ENCODE results near the gene COL17A1. TPM values are rescaled to one million over a fixed set of nuclear protein-coding genes. Genes with fewer than 3 reads are reported as not detected.

COL17A1 gene
- total RNA-seq, 2 donors from 2014 or later, result 1.1 to 2.3 TPM

DNA sequence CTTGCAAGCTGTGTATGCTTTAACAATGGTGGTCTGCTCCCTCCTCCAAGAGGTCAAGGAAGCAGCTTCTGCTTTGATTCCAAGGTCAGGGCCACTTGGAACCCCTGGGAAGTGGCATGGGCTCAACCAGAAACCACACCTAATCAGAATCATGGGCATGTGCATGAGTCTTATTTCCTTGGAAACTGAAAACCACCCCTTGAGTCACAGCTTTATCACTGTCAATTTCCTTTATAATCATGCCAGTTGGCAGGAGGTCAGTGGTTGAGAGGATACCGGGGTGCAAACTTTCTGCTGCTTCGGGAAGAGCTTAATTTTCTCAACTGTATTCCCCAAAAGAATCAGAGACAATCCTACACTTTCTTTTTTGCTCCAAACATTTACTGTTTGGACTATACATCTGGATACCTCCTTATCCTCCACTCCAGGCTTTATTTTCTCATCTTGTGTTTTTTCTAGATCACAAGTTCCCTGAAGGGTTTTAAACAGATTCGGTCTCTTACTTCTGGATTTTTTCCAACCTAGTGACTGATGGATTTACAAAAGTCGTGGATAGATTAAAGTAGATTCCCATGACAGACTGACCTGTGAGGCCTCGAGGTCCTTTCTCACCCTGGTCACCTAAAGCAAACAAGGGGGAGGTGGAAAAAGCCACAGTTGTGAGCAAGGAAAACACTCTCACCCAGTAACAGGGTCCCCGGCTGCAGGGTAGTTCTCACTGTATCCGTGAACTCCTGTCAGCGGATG lies 36.0 kb downstream of the COL17A1 start:
- Mint-ChIP-seq H3K9me3 (no peaks in the 10 kb centered on the region), H3K4me1 (peaks cover 44% of the 10 kb centered on the region), H3K36me3 (ENCODE audit: low read depth) (no peaks in the 10 kb centered on the region), H3K27me3 (ENCODE audit: insufficient read depth) (peaks cover 9% of the 10 kb centered on the region), H3K27ac (no peak overlapping the region), H3K4me3 (no peak overlapping the region)
- H3K4me3 ChIP-seq (ENCODE audit: low read length), result no peak overlapping the region
- H3K27me3 ChIP-seq (ENCODE audit: control insufficient read depth, insufficient read depth, low read length, poor library complexity, severe bottlenecking), result no peaks in the 10 kb centered on the region
- no peak overlapping the region for H3K9ac ChIP-seq (ENCODE audit: extremely low read depth, low read length, poor library complexity, severe bottlenecking)
- no peak overlapping the region for H3K27ac ChIP-seq (ENCODE audit: low read depth, low read length)
- 91 to 100% methylated on average over 6 to 8 of the region's 8 CpGs for WGBS, 2 experiments (ENCODE audit: insufficient coverage in 1 of 2, insufficient read length in 1 of 2)
- no peaks in the 10 kb centered on the region for H3K36me3 ChIP-seq (ENCODE audit: control insufficient read depth, insufficient read depth, low read length)
- TF ChIP-seq, protein P1, sequence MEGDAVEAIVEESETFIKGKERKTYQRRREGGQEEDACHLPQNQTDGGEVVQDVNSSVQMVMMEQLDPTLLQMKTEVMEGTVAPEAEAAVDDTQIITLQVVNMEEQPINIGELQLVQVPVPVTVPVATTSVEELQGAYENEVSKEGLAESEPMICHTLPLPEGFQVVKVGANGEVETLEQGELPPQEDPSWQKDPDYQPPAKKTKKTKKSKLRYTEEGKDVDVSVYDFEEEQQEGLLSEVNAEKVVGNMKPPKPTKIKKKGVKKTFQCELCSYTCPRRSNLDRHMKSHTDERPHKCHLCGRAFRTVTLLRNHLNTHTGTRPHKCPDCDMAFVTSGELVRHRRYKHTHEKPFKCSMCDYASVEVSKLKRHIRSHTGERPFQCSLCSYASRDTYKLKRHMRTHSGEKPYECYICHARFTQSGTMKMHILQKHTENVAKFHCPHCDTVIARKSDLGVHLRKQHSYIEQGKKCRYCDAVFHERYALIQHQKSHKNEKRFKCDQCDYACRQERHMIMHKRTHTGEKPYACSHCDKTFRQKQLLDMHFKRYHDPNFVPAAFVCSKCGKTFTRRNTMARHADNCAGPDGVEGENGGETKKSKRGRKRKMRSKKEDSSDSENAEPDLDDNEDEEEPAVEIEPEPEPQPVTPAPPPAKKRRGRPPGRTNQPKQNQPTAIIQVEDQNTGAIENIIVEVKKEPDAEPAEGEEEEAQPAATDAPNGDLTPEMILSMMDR (conservative IDR thresholded peaks at IDR 0.05), result no peak
- peak; percentile 19 for DNase-seq
- peaks cover 3% of the 10 kb centered on the region for H3K4me1 ChIP-seq (ENCODE audit: control insufficient read depth, insufficient read depth, low read length)
- H3K9me3 ChIP-seq (ENCODE audit: control insufficient read depth, low read length), result no peaks in the 10 kb centered on the region

DNA sequence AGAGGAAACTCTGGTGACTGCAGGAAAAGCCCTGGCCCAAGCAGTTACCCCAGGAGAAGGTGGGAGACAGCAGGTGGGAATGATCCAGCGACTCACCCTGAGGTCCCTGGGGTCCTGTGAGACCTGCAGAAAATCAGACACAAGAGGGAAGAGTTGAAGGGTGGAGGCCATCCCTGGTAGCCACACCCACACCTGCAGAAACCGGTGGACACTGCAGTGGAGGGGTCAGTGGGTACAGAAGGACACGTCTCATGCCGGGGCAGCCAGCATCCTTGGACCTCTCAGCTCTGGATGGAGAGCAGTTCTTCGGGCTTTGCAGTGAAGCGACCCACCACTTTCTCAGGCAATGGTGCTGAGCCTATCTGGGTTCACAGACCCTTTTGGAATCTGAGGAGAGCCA lies 39.0 kb downstream of the COL17A1 start:
- no peaks in the 10 kb centered on the region for H3K27me3 ChIP-seq (ENCODE audit: control insufficient read depth, insufficient read depth, low read length, poor library complexity, severe bottlenecking)
- no peak overlapping the region for H3K27ac Mint-ChIP-seq
- H3K4me3 Mint-ChIP-seq, result no peak overlapping the region
- H3K4me3 ChIP-seq (ENCODE audit: low read length), result no peak overlapping the region
- H3K9ac ChIP-seq (ENCODE audit: extremely low read depth, low read length, poor library complexity, severe bottlenecking), result no peak overlapping the region
- no peaks in the 10 kb centered on the region for H3K36me3 ChIP-seq (ENCODE audit: control insufficient read depth, insufficient read depth, low read length)
- TF ChIP-seq, protein P1 (conservative IDR thresholded peaks at IDR 0.05), result no peak
- peaks cover 3% of the 10 kb centered on the region for H3K4me1 ChIP-seq (ENCODE audit: control insufficient read depth, insufficient read depth, low read length)
- H3K36me3 Mint-ChIP-seq (ENCODE audit: low read depth), result no peaks in the 10 kb centered on the region
- no peaks in the 10 kb centered on the region for H3K9me3 Mint-ChIP-seq
- no peaks in the 10 kb centered on the region for H3K9me3 ChIP-seq (ENCODE audit: control insufficient read depth, low read length)
- WGBS, 2 experiments (ENCODE audit: insufficient coverage in 1 of 2, insufficient read length in 1 of 2), result 89 to 92% methylated on average over 4 to 6 of the region's 6 CpGs
- DNase-seq, result no peak
- H3K4me1 Mint-ChIP-seq, result peaks cover 40% of the 10 kb centered on the region
- peaks cover 9% of the 10 kb centered on the region for H3K27me3 Mint-ChIP-seq (ENCODE audit: insufficient read depth)
- no peak overlapping the region for H3K27ac ChIP-seq (ENCODE audit: low read depth, low read length)

DNA sequence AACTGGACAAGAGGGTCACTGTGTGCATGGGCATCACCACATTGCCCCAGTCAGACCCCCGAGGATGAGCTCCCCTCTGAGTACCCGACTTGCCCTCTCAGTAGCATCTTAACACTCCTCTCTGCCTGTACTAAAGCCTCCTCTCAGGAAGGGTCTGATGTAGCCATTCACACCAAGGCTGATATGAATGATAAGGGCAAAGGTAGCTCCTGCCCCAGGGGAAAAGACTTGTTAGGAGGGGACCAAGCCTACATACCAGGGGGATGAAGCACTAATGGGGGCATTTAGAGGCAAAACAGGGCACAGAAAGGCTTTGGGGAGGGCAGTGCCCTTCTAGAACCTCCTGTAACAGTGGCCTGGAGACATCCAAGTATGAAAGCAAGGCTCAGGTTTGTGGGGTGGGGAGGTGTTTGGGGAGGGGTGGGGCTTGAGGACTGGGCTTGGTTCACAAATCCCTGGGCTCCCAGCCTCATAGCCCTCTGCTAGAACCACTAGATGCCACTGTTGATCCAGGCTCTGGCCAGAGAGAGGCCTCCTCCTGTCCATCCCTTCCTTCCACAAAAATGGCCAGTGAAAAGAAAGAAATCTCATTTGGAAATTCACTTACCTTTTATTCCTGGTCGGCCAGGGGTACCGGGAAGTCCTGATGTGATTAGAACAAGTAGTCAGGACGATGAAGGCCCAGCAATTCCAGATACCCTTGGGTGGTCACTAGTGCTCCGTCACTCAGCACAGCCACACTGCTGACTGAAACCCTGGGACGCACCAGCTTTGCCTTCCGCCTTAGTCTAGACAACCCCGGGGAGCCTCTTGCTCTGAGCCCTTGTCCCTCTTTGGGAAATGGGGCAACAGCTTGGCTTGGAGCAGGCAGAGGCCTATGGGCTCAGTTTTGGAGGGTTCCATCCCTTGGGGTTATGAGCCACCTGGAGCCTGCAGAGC lies 40.3 kb downstream of the COL17A1 start:
- TF ChIP-seq, protein P1 (conservative IDR thresholded peaks at IDR 0.05), result peak; percentile 95
- H3K4me1 ChIP-seq (ENCODE audit: control insufficient read depth, insufficient read depth, low read length), result peaks cover 3% of the 10 kb centered on the region
- no peaks in the 10 kb centered on the region for H3K9me3 Mint-ChIP-seq
- H3K27me3 Mint-ChIP-seq (ENCODE audit: insufficient read depth), result peaks cover 6% of the 10 kb centered on the region
- peak; percentile 92 for DNase-seq
- no peaks in the 10 kb centered on the region for H3K36me3 ChIP-seq (ENCODE audit: control insufficient read depth, insufficient read depth, low read length)
- H3K27ac ChIP-seq (ENCODE audit: low read depth, low read length), result no peak overlapping the region
- peaks cover 40% of the 10 kb centered on the region for H3K4me1 Mint-ChIP-seq
- no peaks in the 10 kb centered on the region for H3K27me3 ChIP-seq (ENCODE audit: control insufficient read depth, insufficient read depth, low read length, poor library complexity, severe bottlenecking)
- WGBS, 2 experiments (ENCODE audit: insufficient coverage in 1 of 2, insufficient read length in 1 of 2), result 66 to 73% methylated on average over 7 to 9 of the region's 9 CpGs
- H3K4me3 ChIP-seq (ENCODE audit: low read length), result no peak overlapping the region
- H3K9me3 ChIP-seq (ENCODE audit: control insufficient read depth, low read length), result no peaks in the 10 kb centered on the region
- H3K36me3 Mint-ChIP-seq (ENCODE audit: low read depth), result no peaks in the 10 kb centered on the region
- H3K27ac Mint-ChIP-seq, result no peak overlapping the region
- no peak overlapping the region for H3K4me3 Mint-ChIP-seq
- H3K9ac ChIP-seq (ENCODE audit: extremely low read depth, low read length, poor library complexity, severe bottlenecking), result no peak overlapping the region

Data from endodermal cell (in vitro differentiated cells).